ENCODE measurements around the gene STAC.

DNA sequence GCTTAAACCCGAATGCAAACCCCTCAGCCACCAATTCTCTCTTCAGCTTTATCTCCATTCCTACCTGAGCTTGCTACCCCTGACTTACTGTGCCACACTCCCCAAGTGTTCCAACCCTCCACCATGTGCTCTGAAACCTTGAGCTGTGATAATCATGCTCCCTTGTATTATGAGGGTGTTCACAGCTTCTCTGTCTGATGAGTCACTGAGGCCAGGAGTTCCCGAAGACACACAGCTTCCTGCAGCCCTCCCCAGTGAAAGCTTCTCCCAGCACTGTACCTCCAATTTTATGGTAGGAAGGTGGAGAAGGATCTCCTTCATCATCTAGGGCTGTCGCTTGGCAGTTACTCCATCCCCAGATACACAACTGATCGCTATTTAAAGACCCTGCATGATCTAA, 24.9 kb downstream of the STAC start:
- TF ChIP-seq POLR2A (IDR thresholded peaks at IDR 0.05) (no peak), EP300 (IDR thresholded peaks at IDR 0.05) (no peak), POLR2AphosphoS5 (IDR thresholded peaks at IDR 0.05) (no peak)
- TF ChIP-seq, protein P1, sequence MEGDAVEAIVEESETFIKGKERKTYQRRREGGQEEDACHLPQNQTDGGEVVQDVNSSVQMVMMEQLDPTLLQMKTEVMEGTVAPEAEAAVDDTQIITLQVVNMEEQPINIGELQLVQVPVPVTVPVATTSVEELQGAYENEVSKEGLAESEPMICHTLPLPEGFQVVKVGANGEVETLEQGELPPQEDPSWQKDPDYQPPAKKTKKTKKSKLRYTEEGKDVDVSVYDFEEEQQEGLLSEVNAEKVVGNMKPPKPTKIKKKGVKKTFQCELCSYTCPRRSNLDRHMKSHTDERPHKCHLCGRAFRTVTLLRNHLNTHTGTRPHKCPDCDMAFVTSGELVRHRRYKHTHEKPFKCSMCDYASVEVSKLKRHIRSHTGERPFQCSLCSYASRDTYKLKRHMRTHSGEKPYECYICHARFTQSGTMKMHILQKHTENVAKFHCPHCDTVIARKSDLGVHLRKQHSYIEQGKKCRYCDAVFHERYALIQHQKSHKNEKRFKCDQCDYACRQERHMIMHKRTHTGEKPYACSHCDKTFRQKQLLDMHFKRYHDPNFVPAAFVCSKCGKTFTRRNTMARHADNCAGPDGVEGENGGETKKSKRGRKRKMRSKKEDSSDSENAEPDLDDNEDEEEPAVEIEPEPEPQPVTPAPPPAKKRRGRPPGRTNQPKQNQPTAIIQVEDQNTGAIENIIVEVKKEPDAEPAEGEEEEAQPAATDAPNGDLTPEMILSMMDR (IDR thresholded peaks at IDR 0.05), result no peak
